ENCODE measurements around the gene FNDC3A.

Gene FNDC3A

GRCh38 chr13:49254007-49254406, 278.3 kb downstream of the FNDC3A start:
- Histone ChIP-seq H3K36me3 (ENCODE audit: control insufficient read depth, insufficient read depth, low read length) (no peaks in the 10 kb centered on the region; the same call in 1 of the 2 replicates), H3K4me3 (replicated peaks; ENCODE audit: low read depth, low read length) (no peak overlapping the region), H3K27me3 (replicated peaks; ENCODE audit: control insufficient read depth, insufficient read depth, low read length) (no peaks in the 10 kb centered on the region)
- TF ChIP-seq CTCF (IDR thresholded peaks at IDR 0.05; ENCODE audit: insufficient read depth, low read length, poor library complexity, severe bottlenecking): no peak
- DNase-seq (ENCODE audit: extremely low read depth, insufficient read length): no peak

- no peak for TF ChIP-seq CTCF (IDR thresholded peaks at IDR 0.05; ENCODE audit: insufficient read depth, low read length, poor library complexity, severe bottlenecking)
- no peaks in the 10 kb centered on the region for H3K27me3 ChIP-seq (replicated peaks; ENCODE audit: control insufficient read depth, insufficient read depth, low read length)
- DNase-seq (ENCODE audit: extremely low read depth, insufficient read length): no peak
- peaks cover 2% of the 10 kb centered on the region; the same call in 1 of the 2 replicates for H3K36me3 ChIP-seq (ENCODE audit: control insufficient read depth, insufficient read depth, low read length)
- H3K4me3 ChIP-seq (replicated peaks; ENCODE audit: low read depth, low read length): no peak overlapping the region
These were observed 281.1 kb downstream of the FNDC3A start for GRCh38 chr13:49256841-49257240.

DNA sequence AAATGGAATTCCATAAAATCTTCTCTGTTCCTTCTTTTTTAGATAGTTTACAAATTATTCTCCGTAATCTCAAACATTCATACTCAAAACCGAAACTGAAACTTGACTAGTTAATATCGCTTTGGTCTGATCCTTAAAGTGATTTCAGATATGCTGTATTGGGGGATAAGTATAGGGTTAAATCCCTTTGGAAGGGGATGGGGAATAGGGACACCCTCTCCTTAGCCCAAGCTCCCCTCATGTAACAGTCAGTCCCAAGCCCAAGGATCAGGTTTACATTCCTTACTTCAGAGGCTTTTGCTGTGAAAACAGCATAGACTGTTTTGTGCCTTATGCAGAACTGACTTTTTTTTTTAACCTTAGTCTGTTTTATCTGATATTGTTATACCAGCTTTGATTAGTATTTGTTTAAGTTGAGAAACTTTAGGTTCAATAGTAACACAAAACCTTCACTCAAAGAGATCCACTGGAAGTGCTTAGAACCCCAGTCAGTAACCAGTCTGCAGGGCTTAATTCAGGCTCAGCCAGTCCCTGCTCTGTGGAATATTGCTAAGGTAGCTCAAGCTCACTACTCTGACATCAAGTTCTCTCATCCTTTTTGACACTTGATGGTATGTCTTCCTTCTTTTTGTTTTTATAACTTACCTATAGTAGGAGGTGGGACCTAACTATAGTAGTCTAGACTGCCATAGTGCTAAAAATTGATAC, 282.5 kb downstream of the FNDC3A start:
- H3K27me3 ChIP-seq (replicated peaks; ENCODE audit: control insufficient read depth, insufficient read depth, low read length): no peaks in the 10 kb centered on the region
- no peak for TF ChIP-seq CTCF (IDR thresholded peaks at IDR 0.05; ENCODE audit: insufficient read depth, low read length, poor library complexity, severe bottlenecking)
- no peak for DNase-seq (ENCODE audit: extremely low read depth, insufficient read length)
- H3K4me3 ChIP-seq (replicated peaks; ENCODE audit: low read depth, low read length): peak overlapping the region; percentile 48
- peaks cover 2% of the 10 kb centered on the region; the same call in 1 of the 2 replicates for H3K36me3 ChIP-seq (ENCODE audit: control insufficient read depth, insufficient read depth, low read length)

Measured in GM06990 (cell line).